GM19023 (cell line): ENCODE data around the gene PRRT1B.
A peak's percentile ranks its signal among the peaks of the same experiment; 100 is the strongest.
"Not testable (repeated sequence)": the region's sequence is repeated elsewhere in the genome, so short reads cannot be mapped to it uniquely, and the experiment has no call there.

Experiments
- ATAC-seq: cut with Tn5 transposase; IDR thresholded peaks from one replicate; pipeline ENCODE4 v1.9.1; 2021; ENCODE audit warnings: mild to moderate bottlenecking, moderate library complexity; ENCODE audit not compliant: unreplicated experiment

Gene PRRT1B

GRCh38 chr9:131545003-131545785 is at the start of gene PRRT1B:
Gene PRRT1B (plus strand): TSS chr9:131545523. CDS start chr9:131545616, 93 bp downstream.
- ATAC-seq = no peak

GRCh38 chr9:131495785-131496184 is 49.5 kb upstream of the PRRT1B start:
- no peak for ATAC-seq

GRCh38 chr9:131496844-131497405 is 48.4 kb upstream of the PRRT1B start:
- ATAC-seq = no peak

- no peak for ATAC-seq
These were observed 46.0 kb upstream of the PRRT1B start for GRCh38 chr9:131499254-131499767.

GRCh38 chr9:131500377-131500776 is 44.9 kb upstream of the PRRT1B start:
- no peak for ATAC-seq

GRCh38 chr9:131500939-131501541 is 44.3 kb upstream of the PRRT1B start:
- no peak for ATAC-seq

- peak; percentile 73 for ATAC-seq
These were observed 42.3 kb upstream of the PRRT1B start, which contains the start of gene POMT1 for GRCh38 chr9:131502781-131503625. Gene POMT1 (plus strand): TSS chr9:131502918. CDS start chr9:131504219, 1,301 bp downstream.

- ATAC-seq = no peak
These were observed 41.5 kb upstream of the PRRT1B start for GRCh38 chr9:131503626-131504465.

- ATAC-seq = no peak
These were observed 40.3 kb upstream of the PRRT1B start for GRCh38 chr9:131505012-131505411.

- no peak for ATAC-seq
These were observed 33.9 kb upstream of the PRRT1B start for GRCh38 chr9:131511416-131511815.

- no peak for ATAC-seq
These were observed 33.4 kb upstream of the PRRT1B start for GRCh38 chr9:131511880-131512279.

GRCh38 chr9:131513177-131513576 is 32.1 kb upstream of the PRRT1B start:
- no peak for ATAC-seq

- ATAC-seq = not testable (repeated sequence)
These were observed 29.7 kb upstream of the PRRT1B start for GRCh38 chr9:131515559-131516031.

- ATAC-seq = no peak
These were observed 29.2 kb upstream of the PRRT1B start for GRCh38 chr9:131516100-131516499.

- no peak for ATAC-seq
These were observed 28.4 kb upstream of the PRRT1B start for GRCh38 chr9:131516930-131517329.

GRCh38 chr9:131517761-131518190 is 27.5 kb upstream of the PRRT1B start:
- ATAC-seq = no peak

GRCh38 chr9:131518553-131518952 is 26.8 kb upstream of the PRRT1B start:
- ATAC-seq = no peak

GRCh38 chr9:131520503-131520902 is 24.8 kb upstream of the PRRT1B start:
- ATAC-seq = no peak

GRCh38 chr9:131521203-131521602 is 24.1 kb upstream of the PRRT1B start:
- ATAC-seq = no peak

- ATAC-seq = no peak
These were observed 23.5 kb upstream of the PRRT1B start for GRCh38 chr9:131521822-131522221.
